Endothelial cell (in vitro differentiated cells): ENCODE measurements around the gene GALC. TPM values are rescaled to one million over a fixed set of nuclear protein-coding genes. Genes with fewer than 3 reads are reported as not detected.
"Not testable (repeated sequence)": the region's sequence is repeated elsewhere in the genome, so short reads cannot be mapped to it uniquely, and the experiment has no call there.

Experiments used
- DNase-seq: peaks from one replicate; pipeline ENCODE4 v3.0.0; 2021; ENCODE audit warnings: low spot score
- H3K27ac Mint-ChIP-seq: one replicate; pipeline ENCODE4 v1.8.0; 2021; ENCODE audit warnings: mixed read lengths, inconsistent platforms; ENCODE audit not compliant: unreplicated experiment
- H3K27me3 Mint-ChIP-seq: one replicate; pipeline ENCODE4 v1.8.0; 2021; ENCODE audit warnings: mild to moderate bottlenecking, moderate library complexity, mixed read lengths, inconsistent platforms; ENCODE audit not compliant: unreplicated experiment
- H3K36me3 Mint-ChIP-seq: one replicate; pipeline ENCODE4 v1.8.0; 2021; ENCODE audit warnings: mild to moderate bottlenecking, low read depth, mixed read lengths, inconsistent platforms; ENCODE audit not compliant: unreplicated experiment
- H3K4me1 Mint-ChIP-seq: one replicate; pipeline ENCODE4 v1.8.0; 2021; ENCODE audit warnings: mild to moderate bottlenecking, mixed read lengths, inconsistent platforms; ENCODE audit not compliant: unreplicated experiment
- H3K4me3 Mint-ChIP-seq: one replicate; pipeline ENCODE4 v1.8.0; 2021; ENCODE audit warnings: mild to moderate bottlenecking, mixed read lengths, inconsistent platforms; ENCODE audit not compliant: unreplicated experiment
- H3K9me3 Mint-ChIP-seq: one replicate; pipeline ENCODE4 v1.8.0; 2021; ENCODE audit warnings: mixed read lengths, inconsistent platforms; ENCODE audit not compliant: unreplicated experiment
- total RNA-seq: library from RNA; stranded (reverse); fragmentation: NEBNext Ultra II Directional; extraction: Animal tissue kit (Norgen Biotek cat#: 25700); gene quantifications from one replicate; pipeline ENCODE4 v1.2.1, GENCODE V29; 2021; ENCODE audit not compliant: unreplicated experiment
- TF ChIP-seq, protein P1 (sequence below): fragments of 200-600 bp; sonication (generic); IDR thresholded peaks from one replicate; pipeline ENCODE4 v1.5.0; 2021; ENCODE audit warnings: antibody characterized with exemption; ENCODE audit not compliant: unreplicated experiment

Gene GALC
- total RNA-seq, 1 donor from 2014 or later = 77.1 TPM

DNA sequence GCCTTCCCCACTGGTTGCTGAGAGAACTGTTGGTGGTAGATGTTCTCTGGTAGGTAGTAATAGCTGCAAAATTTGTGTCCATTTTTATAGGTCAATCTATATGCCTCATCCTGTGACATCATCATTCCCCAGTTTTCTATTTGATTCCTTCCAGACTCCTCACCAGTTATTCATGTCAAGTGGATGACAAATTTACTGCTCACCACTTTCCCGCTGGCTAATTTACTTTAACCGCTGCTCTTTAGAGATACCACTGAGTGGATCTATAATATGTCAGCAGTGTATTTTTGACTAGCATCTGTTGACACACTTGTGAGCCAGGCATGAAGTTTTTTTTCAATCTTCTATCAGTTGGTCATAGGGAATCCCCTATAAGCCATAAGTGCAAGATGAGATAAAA, 36.5 kb upstream of the GALC start:
- Mint-ChIP-seq H3K36me3 (no peaks in the 10 kb centered on the region), H3K27me3 (peaks cover 2% of the 10 kb centered on the region), H3K9me3 (no peaks in the 10 kb centered on the region), H3K4me1 (peaks cover 31% of the 10 kb centered on the region), H3K4me3 (no peak overlapping the region), H3K27ac (no peak overlapping the region)
- TF ChIP-seq, protein P1, sequence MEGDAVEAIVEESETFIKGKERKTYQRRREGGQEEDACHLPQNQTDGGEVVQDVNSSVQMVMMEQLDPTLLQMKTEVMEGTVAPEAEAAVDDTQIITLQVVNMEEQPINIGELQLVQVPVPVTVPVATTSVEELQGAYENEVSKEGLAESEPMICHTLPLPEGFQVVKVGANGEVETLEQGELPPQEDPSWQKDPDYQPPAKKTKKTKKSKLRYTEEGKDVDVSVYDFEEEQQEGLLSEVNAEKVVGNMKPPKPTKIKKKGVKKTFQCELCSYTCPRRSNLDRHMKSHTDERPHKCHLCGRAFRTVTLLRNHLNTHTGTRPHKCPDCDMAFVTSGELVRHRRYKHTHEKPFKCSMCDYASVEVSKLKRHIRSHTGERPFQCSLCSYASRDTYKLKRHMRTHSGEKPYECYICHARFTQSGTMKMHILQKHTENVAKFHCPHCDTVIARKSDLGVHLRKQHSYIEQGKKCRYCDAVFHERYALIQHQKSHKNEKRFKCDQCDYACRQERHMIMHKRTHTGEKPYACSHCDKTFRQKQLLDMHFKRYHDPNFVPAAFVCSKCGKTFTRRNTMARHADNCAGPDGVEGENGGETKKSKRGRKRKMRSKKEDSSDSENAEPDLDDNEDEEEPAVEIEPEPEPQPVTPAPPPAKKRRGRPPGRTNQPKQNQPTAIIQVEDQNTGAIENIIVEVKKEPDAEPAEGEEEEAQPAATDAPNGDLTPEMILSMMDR = no peak
- no peak for DNase-seq

DNA sequence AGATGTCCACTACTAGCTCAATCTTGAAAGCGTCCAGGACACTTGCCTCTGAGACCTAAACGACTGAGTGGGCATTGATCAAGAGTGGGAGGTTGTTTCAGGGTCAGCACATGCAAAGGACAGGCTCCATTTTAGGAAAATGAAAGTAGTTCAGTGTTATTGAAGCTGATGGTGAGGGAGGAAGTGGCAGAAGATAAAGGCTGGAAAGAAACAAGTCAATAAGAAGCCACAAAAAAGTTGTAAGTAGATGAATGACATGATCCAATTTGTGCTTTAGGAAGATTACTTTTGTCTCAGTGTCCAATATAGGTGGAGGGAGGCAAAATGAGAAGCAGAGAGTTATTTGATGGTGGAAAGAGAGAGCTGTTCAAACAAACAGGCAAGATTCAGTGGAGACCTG, 33.9 kb upstream of the GALC start:
- TF ChIP-seq, protein P1 = no peak
- DNase-seq = no peak
- peaks cover 2% of the 10 kb centered on the region for H3K27me3 Mint-ChIP-seq
- no peak overlapping the region for H3K4me3 Mint-ChIP-seq
- no peaks in the 10 kb centered on the region for H3K36me3 Mint-ChIP-seq
- no peak overlapping the region for H3K27ac Mint-ChIP-seq
- H3K4me1 Mint-ChIP-seq = peaks cover 57% of the 10 kb centered on the region
- H3K9me3 Mint-ChIP-seq = no peaks in the 10 kb centered on the region

DNA sequence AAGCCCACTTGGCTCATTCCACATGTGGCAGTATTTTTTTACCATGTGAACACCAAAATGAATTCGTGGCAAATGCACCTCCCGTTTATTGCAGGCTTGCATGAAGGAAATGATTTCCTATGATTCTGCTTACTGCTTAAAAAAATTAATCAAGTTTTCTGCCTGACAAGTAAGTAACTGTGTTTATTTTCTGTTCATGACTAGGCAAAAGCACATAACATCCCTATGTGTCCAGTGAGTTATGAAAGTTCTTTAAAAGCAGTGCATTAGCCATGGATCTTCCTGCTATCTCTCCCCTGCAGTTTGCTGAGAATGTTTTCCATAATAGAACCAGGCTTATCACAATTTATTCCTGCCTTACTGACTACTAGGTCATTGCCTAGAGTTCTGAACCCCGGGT, 32.3 kb upstream of the GALC start:
- no peak for DNase-seq
- H3K9me3 Mint-ChIP-seq = no peaks in the 10 kb centered on the region
- peak overlapping the region; percentile 93 for H3K27ac Mint-ChIP-seq
- no peak overlapping the region for H3K4me3 Mint-ChIP-seq
- H3K36me3 Mint-ChIP-seq = peaks cover 6% of the 10 kb centered on the region
- H3K4me1 Mint-ChIP-seq = peaks cover 63% of the 10 kb centered on the region
- TF ChIP-seq, protein P1 = no peak
- H3K27me3 Mint-ChIP-seq = peaks cover 2% of the 10 kb centered on the region

DNA sequence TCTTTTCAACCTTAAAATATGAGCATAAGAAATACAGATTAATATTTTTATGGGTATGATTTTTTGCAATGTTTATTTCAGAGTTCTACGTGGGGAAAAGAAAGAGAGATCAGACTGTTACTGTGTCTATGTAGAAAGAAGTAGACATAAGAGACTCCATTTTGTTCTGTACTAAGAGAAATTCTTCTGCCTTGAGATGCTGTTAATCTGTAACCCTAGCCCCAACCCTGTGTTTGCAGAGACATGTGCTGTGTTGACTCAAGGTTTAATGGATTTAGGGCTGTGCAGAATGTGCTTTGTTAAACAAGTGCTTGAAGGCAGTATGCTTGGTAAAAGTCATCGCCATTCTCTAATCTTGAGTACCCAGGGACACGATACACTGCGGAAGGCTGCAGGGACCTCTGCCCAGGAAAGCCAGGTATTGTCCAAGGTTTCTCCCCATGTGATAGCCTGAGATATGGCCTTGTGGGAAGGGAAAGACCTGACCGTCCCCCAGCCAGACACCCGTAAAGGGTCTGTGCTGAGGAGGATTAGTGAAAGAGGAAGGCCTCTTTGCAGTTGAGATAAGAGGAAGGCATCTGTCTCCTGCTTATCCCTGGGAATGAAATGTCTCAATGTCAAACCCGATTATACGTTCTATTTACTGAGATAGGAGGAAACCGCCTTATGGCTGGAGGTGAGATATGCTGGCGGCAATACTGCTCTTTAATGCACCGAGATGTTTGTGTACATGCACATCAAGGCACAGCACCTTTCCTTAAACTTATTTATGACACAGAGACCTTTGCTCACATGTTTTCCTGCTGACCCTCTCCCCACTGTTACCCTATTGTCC, 31.5 kb upstream of the GALC start:
- Mint-ChIP-seq H3K4me1 (peaks cover 63% of the 10 kb centered on the region), H3K27ac (peak overlapping the region; percentile 93)
- not testable (repeated sequence) for H3K9me3 Mint-ChIP-seq, H3K36me3 Mint-ChIP-seq, H3K27me3 Mint-ChIP-seq, H3K4me3 Mint-ChIP-seq
- DNase-seq = peak; percentile 8

DNA sequence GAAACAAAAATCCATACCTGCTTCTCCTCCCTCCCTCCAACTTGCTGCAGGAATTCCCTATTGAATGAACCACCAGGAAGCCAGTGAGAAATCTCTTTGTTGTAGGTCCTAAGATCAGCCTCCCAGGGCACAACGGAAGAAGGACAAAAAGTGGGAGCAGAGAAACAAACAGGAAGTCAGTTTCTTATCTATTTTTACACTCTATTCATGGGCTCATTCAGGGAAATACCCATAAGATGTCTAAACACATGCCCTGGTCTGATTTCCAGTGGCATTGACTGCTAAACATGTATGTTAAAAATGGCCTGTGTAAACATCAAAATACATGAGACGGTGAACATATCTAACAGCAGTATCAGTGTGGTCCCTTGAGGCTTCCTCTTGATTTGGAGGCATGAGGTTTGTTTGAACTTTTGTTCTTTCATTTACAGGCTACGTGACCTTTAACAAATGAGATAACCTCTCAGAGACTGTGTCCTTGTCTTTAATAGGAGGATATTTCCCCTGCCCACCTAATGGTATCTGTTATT, 30.7 kb upstream of the GALC start:
- H3K4me3 Mint-ChIP-seq = peak overlapping the region; percentile 35

More for the DNA sequence above, 30.7 kb upstream of the GALC start:
- H3K27me3 Mint-ChIP-seq = peaks cover 2% of the 10 kb centered on the region
- H3K9me3 Mint-ChIP-seq = no peaks in the 10 kb centered on the region
- peaks cover 6% of the 10 kb centered on the region for H3K36me3 Mint-ChIP-seq
- DNase-seq = no peak
- peak overlapping the region; percentile 93 for H3K27ac Mint-ChIP-seq
- TF ChIP-seq, protein P1 = no peak
- H3K4me1 Mint-ChIP-seq = peaks cover 63% of the 10 kb centered on the region
